K562 (cell line): ENCODE results near the gene CYBRD1. TPM values are rescaled to one million over a fixed set of nuclear protein-coding genes. Genes with fewer than 3 reads are reported as not detected.
A peak's percentile ranks its signal among the peaks of the same experiment; 100 is the strongest.

Experiments
- ATAC-seq: fragments of 200-7000 bp; cut with Tn5 transposase; 3 replicates; pipeline ENCODE4 v1.9.1; 2020; ENCODE audit warnings: moderate library complexity
- BruUV-seq: library from RNA; stranded (reverse); fragments of 400-500 nt; replicated peaks from 2 replicates; lab custom pipeline; 2021; lab: Mats Ljungman, UMichigan
- CTCF ChIA-PET: fragments of 300-600 bp; formaldehyde crosslinking; extraction: SDS; loops from one replicate; lab custom pipeline; 2021; ENCODE audit warnings: low intra/inter-chr PET ratio; lab: Yijun Ruan, JAX
- POLR2A ChIA-PET: fragments of 300-600, 350-650 bp; sonication (Branson Sonifier 250); formaldehyde crosslinking; extraction: SDS; loops from one replicate; lab custom pipeline; 2021; ENCODE audit warnings: antibody characterized with exemption, inconsistent platforms; lab: Yijun Ruan, JAX
- DNase-seq, 4 experiments: peaks; one replicate each; pipeline versions ENCODE4 v3.0.0 to v3.0.0-alpha.2; 2011 to 2018; ENCODE audit warnings: low spot score in 3 of 4, mixed read lengths in 3 of 4; ENCODE audit errors: extremely low read depth in 1 of 4
- FAIRE-seq: peaks from 2 replicates; lab custom pipeline; 2011; peaks lifted over from hg19 to GRCh38; lab: Jason Lieb, UNC
- H2AFZ ChIP-seq: 2 replicates; pipeline ENCODE4 v1.6.0; 2011; ENCODE audit warnings: low read depth, low read length, control low read depth, inconsistent platforms
- H3K27ac ChIP-seq: fragments of 200-600 bp; 3 replicates; pipeline ENCODE4 v1.8.0; 2011; ENCODE audit warnings: low read depth, mild to moderate bottlenecking, control low read depth, inconsistent platforms, low read length, moderate library complexity, mixed read lengths; ENCODE audit errors: extremely low read depth
- H3K27me3 ChIP-seq, 2 experiments: fragments of 300-600 bp in 1 of 2; 2 replicates in 1 of 2; 3 replicates in 1 of 2; pipeline versions ENCODE4 v1.6.0 to v1.8.0; 2011; ENCODE audit warnings: inconsistent platforms in 2 of 2, low read length in 2 of 2, mild to moderate bottlenecking in 1 of 2, mixed read lengths in 1 of 2, moderate library complexity in 1 of 2; ENCODE audit not compliant: control insufficient read depth in 2 of 2, insufficient read depth in 2 of 2
- H3K36me3 ChIP-seq: fragments of 300-600 bp; 3 replicates; pipeline ENCODE4 v1.8.0; 2011; ENCODE audit warnings: mild to moderate bottlenecking, low read length, inconsistent platforms; ENCODE audit not compliant: control insufficient read depth, insufficient read depth
- H3K4me1 ChIP-seq, 2 experiments: fragments of 200-600 bp in 1 of 2; replicated peaks in 1 of 2; 2 replicates in 1 of 2; 3 replicates in 1 of 2; pipeline versions ENCODE4 v1.5.1 to v1.8.0; 2011; ENCODE audit warnings: inconsistent platforms in 2 of 2, low read length in 2 of 2, mild to moderate bottlenecking in 1 of 2, mixed read lengths in 1 of 2, moderate library complexity in 1 of 2; ENCODE audit not compliant: control insufficient read depth in 2 of 2, insufficient read depth in 2 of 2
- H3K4me2 ChIP-seq: 2 replicates; pipeline ENCODE4 v1.6.1; 2011; ENCODE audit warnings: low read length, control low read depth, inconsistent platforms, mixed read lengths; ENCODE audit not compliant: insufficient read depth
- H3K4me3 ChIP-seq: fragments of 200-600 bp; sonication (generic), shearing (Covaris generic); 2 replicates; pipeline ENCODE4 v1.5.1; 2016; ENCODE audit warnings: control low read depth, inconsistent platforms
- H3K79me2 ChIP-seq: fragments of 200-600 bp; 3 replicates; pipeline ENCODE4 v1.8.0; 2011; ENCODE audit warnings: low read length, inconsistent platforms; ENCODE audit not compliant: control insufficient read depth, insufficient read depth
- H3K9ac ChIP-seq, 2 experiments: 2 replicates each; pipeline versions ENCODE4 v1.6.0 to v1.6.1; 2011; ENCODE audit warnings: low read depth in 2 of 2, low read length in 2 of 2, control low read depth in 1 of 2, inconsistent platforms in 1 of 2, mild to moderate bottlenecking in 1 of 2, mixed read lengths in 1 of 2; ENCODE audit not compliant: insufficient read depth in 1 of 2
- H3K9me1 ChIP-seq: one replicate; pipeline ENCODE4 v1.6.0; 2011; ENCODE audit warnings: inconsistent platforms, mild to moderate bottlenecking, low read length, moderate library complexity; ENCODE audit not compliant: control insufficient read depth, insufficient read depth
- H3K9me3 ChIP-seq: replicated peaks from 2 replicates; pipeline ENCODE4 v1.5.1; 2011; ENCODE audit warnings: low read depth, low read length, inconsistent platforms; ENCODE audit not compliant: control insufficient read depth, insufficient read depth
- H4K20me1 ChIP-seq: replicated peaks from 2 replicates; pipeline ENCODE4 v1.6.1; 2011; ENCODE audit warnings: low read length, inconsistent platforms, mixed read lengths; ENCODE audit not compliant: control insufficient read depth, insufficient read depth
- ADNP ChIP-seq: fragments of 200-800 bp; sonication (Bioruptor generic); IDR thresholded peaks from 2 replicates; pipeline ENCODE4 v1.6.1; 2016; ENCODE audit warnings: missing genetic modification characterization, missing compliant biosample characterization
- COPS2 ChIP-seq: fragments of 450-650 bp; conservative IDR thresholded peaks from 2 replicates; pipeline ENCODE4 v1.6.1; 2016; ENCODE audit warnings: mild to moderate bottlenecking, moderate library complexity
- EHMT2 ChIP-seq: fragments of 450-650 bp; IDR thresholded peaks from 2 replicates; pipeline ENCODE4 v1.6.1; 2018; ENCODE audit warnings: antibody characterized with exemption
- KLF16 ChIP-seq: IDR thresholded peaks from 2 replicates; pipeline ENCODE4 v1.6.1; 2016; ENCODE audit warnings: antibody characterized with exemption
- MYC ChIP-seq, 2 experiments: fragments of 250-450 bp in 1 of 2; sonication (Bioruptor Pico) in 1 of 2; IDR thresholded peaks; 2 replicates each; pipeline versions ENCODE4 v1.5.1 to v1.6.1; 2012 to 2021; ENCODE audit warnings: low read depth in 2 of 2, borderline replicate concordance in 1 of 2, improper control_type of control experiment in 1 of 2, low read length in 1 of 2, mild to moderate bottlenecking in 1 of 2, moderate library complexity in 1 of 2
- NFE2L1 ChIP-seq: fragments of 450-650 bp; IDR thresholded peaks from 2 replicates; pipeline ENCODE4 v1.6.1; 2016; ENCODE audit warnings: missing genetic modification characterization, low read depth, mild to moderate bottlenecking, missing compliant biosample characterization, moderate library complexity, borderline replicate concordance
- NR1H2 ChIP-seq: sonication (generic); formaldehyde crosslinking; IDR thresholded peaks from 2 replicates; pipeline ENCODE4 v1.4.0; 2020; ENCODE audit warnings: mild to moderate bottlenecking, missing genetic modification reagents
- POLR2G ChIP-seq: fragments of 200-400 bp; formaldehyde crosslinking; IDR thresholded peaks from 2 replicates; pipeline ENCODE4 v1.6.1; 2017; ENCODE audit warnings: low read depth, mild to moderate bottlenecking, antibody characterized with exemption, low read length, moderate library complexity
- PTBP1 ChIP-seq: fragments of 200-400 bp; formaldehyde crosslinking; IDR thresholded peaks from 2 replicates; pipeline ENCODE4 v1.6.1; 2017; ENCODE audit warnings: low read depth, low read length
- PTTG1 ChIP-seq: fragments of 450-650 bp; IDR thresholded peaks from 2 replicates; pipeline ENCODE4 v1.6.1; 2016; ENCODE audit warnings: low read depth, mild to moderate bottlenecking, missing genetic modification characterization, missing compliant biosample characterization
- SIN3B ChIP-seq: fragments of 450-650 bp; IDR thresholded peaks from 2 replicates; pipeline ENCODE4 v1.6.1; 2017; ENCODE audit warnings: low read depth, mild to moderate bottlenecking, moderate library complexity
- SUPT5H ChIP-seq: fragments of 450-650 bp; IDR thresholded peaks from 2 replicates; pipeline ENCODE4 v1.6.1; 2016
- ZFP36 ChIP-seq: fragments of 150-350 bp; IDR thresholded peaks from 2 replicates; pipeline ENCODE4 v1.6.1; 2018; ENCODE audit warnings: low read length, low read depth; ENCODE audit not compliant: partially characterized antibody
- ZNF3 ChIP-seq: fragments of 250-450 bp; sonication (Bioruptor Pico); IDR thresholded peaks from 2 replicates; pipeline ENCODE4 v1.5.0; 2021; ENCODE audit warnings: mild to moderate bottlenecking, moderate library complexity
- WGBS: fragments of 100-300 bp; shearing (Covaris generic); methylation state at CpG from one replicate; pipeline ENCODE4 v1.1.6; 2016; ENCODE audit warnings: low coverage, mixed read lengths; ENCODE audit not compliant: insufficient coverage; ENCODE audit errors: missing lambda C conversion rate; 5-methylcytosine and 5-hydroxymethylcytosine counted together
- in situ Hi-C: fragments of 300-500 bp; cut with MboI; formaldehyde crosslinking; loops from 4 replicates; pipeline ENCODE4 v1.15.0; 2018; ENCODE audit warnings: inconsistent platforms, mixed read lengths
- intact Hi-C: fragments of 100-400 bp; cut with micrococcal nuclease; formaldehyde crosslinking; loops from 2 replicates; pipeline ENCODE4 v1.14.2; 2022
- polyA plus RNA-seq, 8 experiments: library from polyadenylated mRNA; depleted of rRNA in 4 of 8; stranded (reverse) in 5 of 8; unstranded in 3 of 8; fragments of >200 nt; fragmentation: Nextera tagmentation in 2 of 8; fragmentation: Illumina TruSeq in 1 of 8; extraction: Ambion mirVana in 2 of 8; extraction: Trizol in 1 of 8; gene quantifications; 2 replicates each; pipeline versions ENCODE4 v1.2.1 to v1.2.3, GENCODE V29; 2011 to 2014; ENCODE audit warnings: inconsistent platforms in 1 of 8, missing spikeins in 1 of 8
- total RNA-seq, 7 experiments: library from RNA; depleted of rRNA in 6 of 7; stranded (reverse); fragments of >200 nt in 6 of 7; fragmentation: Illumina TruSeq in 2 of 7; extraction: Trizol in 2 of 7; gene quantifications; 2 replicates each; pipeline versions ENCODE4 v1.2.1 to v1.2.3, GENCODE V29; 2011 to 2021; ENCODE audit warnings: low replicate concordance in 1 of 7
- TF ChIP-seq, protein P1 (sequence below): fragments of 250-450 bp; sonication (Bioruptor Pico); IDR thresholded peaks from 2 replicates; pipeline ENCODE4 v1.8.0; 2021; ENCODE audit warnings: moderate library complexity, mild to moderate bottlenecking, inconsistent platforms
- TF ChIP-seq, protein P2 (sequence below): IDR thresholded peaks from 3 replicates; pipeline ENCODE4 v1.6.1; 2011; ENCODE audit warnings: borderline replicate concordance, mild to moderate bottlenecking, moderate library complexity; ENCODE audit not compliant: insufficient read length; ENCODE audit errors: extremely low read depth
- TF ChIP-seq, protein P3 (sequence below): sonication (generic); formaldehyde crosslinking; IDR thresholded peaks from 2 replicates; pipeline ENCODE4 v1.8.0; 2023; ENCODE audit warnings: mild to moderate bottlenecking, missing genetic modification reagents

CYBRD1 gene
- total and polyA plus RNA-seq, 9 of the 15 experiments (the other 6 are each of a cell fraction or from before 2014, with no cell fraction given) = 9.6 to 22.4 (median 15.6) TPM

DNA sequence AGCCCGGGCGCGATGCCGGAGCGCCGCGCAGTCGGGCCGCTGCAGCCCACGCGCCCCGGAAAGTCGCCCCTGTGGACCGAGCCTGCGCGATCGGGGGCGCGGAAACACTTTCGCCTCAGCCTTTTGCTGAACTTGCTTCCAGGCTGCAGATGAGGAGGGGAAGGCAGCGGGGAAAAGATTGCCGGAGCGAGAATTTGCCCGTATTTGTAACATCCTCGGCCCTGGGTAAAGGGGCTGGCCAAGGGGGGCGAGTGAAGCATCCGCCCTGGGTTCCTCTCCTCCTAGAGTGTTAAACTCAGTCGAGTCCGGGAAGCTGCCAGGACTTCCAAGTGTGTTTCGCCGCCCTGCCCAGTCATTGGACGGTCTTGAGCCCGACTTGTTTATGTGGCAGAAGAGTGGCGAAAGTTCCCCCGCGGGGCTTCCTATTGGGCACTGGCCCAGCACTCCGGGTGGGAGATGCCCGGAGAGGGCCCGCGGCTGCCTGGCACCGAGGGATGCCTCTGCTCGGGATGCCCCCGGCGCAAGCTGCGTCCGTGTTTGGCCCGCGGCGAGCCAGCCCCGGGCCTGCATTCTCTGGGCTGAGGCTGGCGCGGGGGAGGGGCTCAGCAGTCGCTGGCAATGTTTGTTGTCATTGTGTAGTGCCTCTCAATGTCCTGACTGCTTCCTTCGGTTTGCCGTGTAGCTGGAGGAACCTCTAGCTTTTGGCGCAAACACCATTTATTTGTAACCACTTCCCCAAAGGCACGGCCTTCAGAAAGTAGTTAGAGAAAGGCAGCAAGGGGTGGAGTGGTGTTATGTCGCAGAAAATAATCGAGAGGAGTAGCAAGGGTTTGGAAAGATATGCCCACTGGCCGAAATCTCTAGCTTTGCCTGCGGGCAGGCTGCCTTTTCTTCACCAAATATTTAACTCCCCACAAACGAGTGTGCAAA is 1.1 kb downstream of the CYBRD1 start:
- peak overlapping the region; percentile 82 for H3K4me3 ChIP-seq
- peaks cover 17 to 19% of the 10 kb centered on the region in 2 experiments for H3K4me1 ChIP-seq
- peaks cover 50% of the 10 kb centered on the region for H3K79me2 ChIP-seq
- peak; percentile 65 to 77 (median 68) for DNase-seq
- peaks cover 6% of the 10 kb centered on the region; the same call in 2 of the 3 replicates for H3K36me3 ChIP-seq
- peak; percentile 81 for FAIRE-seq
- H3K9me3 ChIP-seq = no peaks in the 10 kb centered on the region
- CTCF ChIA-PET = no interaction called here
- H4K20me1 ChIP-seq = no peaks in the 10 kb centered on the region; the same call in 1 of the 2 replicates
- intact Hi-C loops (loop anchor here (1.0 to 10.0 kb wide), 4 partner anchors 56 to 549 kb away; partner anchors contain the start of gene TLK1), in situ Hi-C loops (no loop called here)
- BruUV-seq = no TSS peak
- POLR2A ChIA-PET = interaction anchor here (0.6 to 4.8 kb wide), 7 partner anchors 9 to 598 kb away, joined by 3 to 51 read pairs (median 4); no protein-coding TSS in a partner anchor
- peak overlapping the region; percentile 99 for H2AFZ ChIP-seq
- peak overlapping the region; percentile 93 for H3K4me2 ChIP-seq
- H3K27me3 ChIP-seq = no peaks in the 10 kb centered on the region
- peak overlapping the region; percentile 76 to 93 for H3K9ac ChIP-seq
- H3K27ac ChIP-seq = peak overlapping the region; percentile 92
- peak; percentile 72 for ATAC-seq
- H3K9me1 ChIP-seq = no peaks in the 10 kb centered on the region
- WGBS = 1% methylated on average over 60 of the region's 62 CpGs
- TF ChIP-seq EHMT2 = no peak
- TF ChIP-seq, protein P1, sequence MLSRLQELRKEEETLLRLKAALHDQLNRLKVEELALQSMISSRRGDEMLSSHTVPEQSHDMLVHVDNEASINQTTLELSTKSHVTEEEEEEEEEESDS (CRISPR knock-in tag) = no peak
- no peak for TF ChIP-seq PTBP1
- TF ChIP-seq ZNF3 (CRISPR knock-in tag) = no peak
- TF ChIP-seq ADNP (tag) = no peak
- 0 out of 2 replicates have a peak, but pooled peaks have one; percentile 59 for TF ChIP-seq NR1H2 (CRISPR knock-in tag)
- no peak for TF ChIP-seq COPS2
- no peak for TF ChIP-seq SIN3B
- peak; percentile 54 for TF ChIP-seq POLR2G
- TF ChIP-seq KLF16 = no peak
- TF ChIP-seq, protein P2, sequence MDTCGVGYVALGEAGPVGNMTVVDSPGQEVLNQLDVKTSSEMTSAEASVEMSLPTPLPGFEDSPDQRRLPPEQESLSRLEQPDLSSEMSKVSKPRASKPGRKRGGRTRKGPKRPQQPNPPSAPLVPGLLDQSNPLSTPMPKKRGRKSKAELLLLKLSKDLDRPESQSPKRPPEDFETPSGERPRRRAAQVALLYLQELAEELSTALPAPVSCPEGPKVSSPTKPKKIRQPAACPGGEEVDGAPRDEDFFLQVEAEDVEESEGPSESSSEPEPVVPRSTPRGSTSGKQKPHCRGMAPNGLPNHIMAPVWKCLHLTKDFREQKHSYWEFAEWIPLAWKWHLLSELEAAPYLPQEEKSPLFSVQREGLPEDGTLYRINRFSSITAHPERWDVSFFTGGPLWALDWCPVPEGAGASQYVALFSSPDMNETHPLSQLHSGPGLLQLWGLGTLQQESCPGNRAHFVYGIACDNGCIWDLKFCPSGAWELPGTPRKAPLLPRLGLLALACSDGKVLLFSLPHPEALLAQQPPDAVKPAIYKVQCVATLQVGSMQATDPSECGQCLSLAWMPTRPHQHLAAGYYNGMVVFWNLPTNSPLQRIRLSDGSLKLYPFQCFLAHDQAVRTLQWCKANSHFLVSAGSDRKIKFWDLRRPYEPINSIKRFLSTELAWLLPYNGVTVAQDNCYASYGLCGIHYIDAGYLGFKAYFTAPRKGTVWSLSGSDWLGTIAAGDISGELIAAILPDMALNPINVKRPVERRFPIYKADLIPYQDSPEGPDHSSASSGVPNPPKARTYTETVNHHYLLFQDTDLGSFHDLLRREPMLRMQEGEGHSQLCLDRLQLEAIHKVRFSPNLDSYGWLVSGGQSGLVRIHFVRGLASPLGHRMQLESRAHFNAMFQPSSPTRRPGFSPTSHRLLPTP = no peak
- no peak for TF ChIP-seq NFE2L1 (tag)
- TF ChIP-seq ZFP36 = no peak
- TF ChIP-seq, protein P3, sequence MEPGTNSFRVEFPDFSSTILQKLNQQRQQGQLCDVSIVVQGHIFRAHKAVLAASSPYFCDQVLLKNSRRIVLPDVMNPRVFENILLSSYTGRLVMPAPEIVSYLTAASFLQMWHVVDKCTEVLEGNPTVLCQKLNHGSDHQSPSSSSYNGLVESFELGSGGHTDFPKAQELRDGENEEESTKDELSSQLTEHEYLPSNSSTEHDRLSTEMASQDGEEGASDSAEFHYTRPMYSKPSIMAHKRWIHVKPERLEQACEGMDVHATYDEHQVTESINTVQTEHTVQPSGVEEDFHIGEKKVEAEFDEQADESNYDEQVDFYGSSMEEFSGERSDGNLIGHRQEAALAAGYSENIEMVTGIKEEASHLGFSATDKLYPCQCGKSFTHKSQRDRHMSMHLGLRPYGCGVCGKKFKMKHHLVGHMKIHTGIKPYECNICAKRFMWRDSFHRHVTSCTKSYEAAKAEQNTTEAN (CRISPR knock-in tag) = no peak
- TF ChIP-seq PTTG1 (tag) = no peak
- 0 out of 2 replicates have a peak, but pooled peaks have one; percentile 55 for TF ChIP-seq MYC (IDR thresholded peaks at IDR 0.05; ENCODE audit: low read depth, low read length)
- TF ChIP-seq MYC (CRISPR knock-in tag; IDR thresholded peaks at IDR 0.05; ENCODE audit: borderline replicate concordance, low read depth) = no peak
- TF ChIP-seq SUPT5H = no peak
